Uterus (tissue), 2 donors: ENCODE results near the gene FHIT.

Source experiments
- CTCF ChIP-seq, 4 experiments: fragments of 200-600 bp in 2 of 4; fragments of 450-650 bp in 2 of 4; sonication (generic) in 2 of 4; IDR thresholded peaks; one replicate each; pipeline ENCODE4 v1.5.1; 2016 to 2019; ENCODE audit warnings: antibody characterized with exemption in 4 of 4, mild to moderate bottlenecking in 2 of 4, moderate library complexity in 1 of 4
- POLR2A ChIP-seq, 2 donors: fragments of 450-650 bp; IDR thresholded peaks; one replicate each; pipeline ENCODE4 v1.6.1; 2016; ENCODE audit warnings: antibody characterized with exemption in 2 of 2, mild to moderate bottlenecking in 1 of 2, moderate library complexity in 1 of 2

GRCh38 chr3:60453326-60453725, 797.9 kb downstream of the FHIT start:
- no peak for TF ChIP-seq CTCF (IDR thresholded peaks at IDR 0.05)
- no peak for TF ChIP-seq POLR2A (IDR thresholded peaks at IDR 0.05)
